Bronchial epithelial cell (primary cell): ENCODE measurements around the gene PRMT3. TPM values are rescaled to one million over a fixed set of nuclear protein-coding genes. Genes with fewer than 3 reads are reported as not detected.

ENCODE experiments used
- DNase-seq: peaks from one replicate; pipeline ENCODE4 v3.0.0-alpha.2; 2010; ENCODE audit warnings: low read depth
- FAIRE-seq: peaks from 2 replicates; lab custom pipeline; 2011; peaks lifted over from hg19 to GRCh38; lab: Jason Lieb, UNC
- H3K27me3 ChIP-seq: 2 replicates; pipeline ENCODE4 v1.5.1; 2011; ENCODE audit warnings: low read length; ENCODE audit not compliant: control insufficient read depth, insufficient read depth
- H3K36me3 ChIP-seq: 2 replicates; pipeline ENCODE4 v1.5.1; 2011; ENCODE audit warnings: low read length; ENCODE audit not compliant: control insufficient read depth, insufficient read depth
- H3K4me3 ChIP-seq: 2 replicates; pipeline ENCODE4 v1.5.1; 2011; ENCODE audit warnings: mild to moderate bottlenecking, low read depth, low read length, control low read depth
- CTCF ChIP-seq: IDR thresholded peaks from 2 replicates; pipeline ENCODE4 v1.5.1; 2011; ENCODE audit warnings: mild to moderate bottlenecking, moderate library complexity, low read length, control low read depth, inconsistent platforms; ENCODE audit not compliant: insufficient read depth, severe bottlenecking
- total RNA-seq: library from RNA; depleted of rRNA; stranded (reverse); fragments of >200 nt; gene quantifications from 2 replicates; pipeline ENCODE4 v1.2.1, GENCODE V29; 2014

The PRMT3 gene
- total RNA-seq, 1 donor from 2014 or later, result 26.9 TPM

- DNase-seq (no peak), FAIRE-seq (no peak)
- no peaks in the 10 kb centered on the region for H3K27me3 ChIP-seq
- TF ChIP-seq CTCF, result no peak
- H3K4me3 ChIP-seq, result no peak overlapping the region
- no peaks in the 10 kb centered on the region for H3K36me3 ChIP-seq
Observed at GRCh38 chr11:20493340-20493739, 105.8 kb downstream of the PRMT3 start.

- H3K27me3 ChIP-seq, result no peaks in the 10 kb centered on the region
- no peaks in the 10 kb centered on the region for H3K36me3 ChIP-seq
- FAIRE-seq (no peak), DNase-seq (no peak)
- no peak for TF ChIP-seq CTCF
- no peak overlapping the region for H3K4me3 ChIP-seq
Observed at GRCh38 chr11:20497124-20497792, 109.7 kb downstream of the PRMT3 start.

- no peak for FAIRE-seq
- no peak for TF ChIP-seq CTCF
- Histone ChIP-seq H3K27me3 (no peaks in the 10 kb centered on the region), H3K4me3 (no peak overlapping the region), H3K36me3 (no peaks in the 10 kb centered on the region)
- no peak for DNase-seq
Observed at GRCh38 chr11:20501252-20501651, 113.7 kb downstream of the PRMT3 start.

GRCh38 chr11:20501971-20502370 is 114.5 kb downstream of the PRMT3 start:
- no peak for FAIRE-seq

GRCh38 chr11:20511982-20512381 is 124.5 kb downstream of the PRMT3 start:
- Histone ChIP-seq H3K36me3 (peaks cover 3% of the 10 kb centered on the region), H3K27me3 (no peaks in the 10 kb centered on the region), H3K4me3 (no peak overlapping the region)
- DNase-seq (no peak), FAIRE-seq (no peak)
- no peak for TF ChIP-seq CTCF

More at GRCh38 chr11:20501971-20502370, 114.5 kb downstream of the PRMT3 start:
- Histone ChIP-seq H3K36me3 (no peaks in the 10 kb centered on the region), H3K4me3 (no peak overlapping the region), H3K27me3 (no peaks in the 10 kb centered on the region)
- no peak for DNase-seq
- TF ChIP-seq CTCF, result no peak

- FAIRE-seq, result no peak
- Histone ChIP-seq H3K27me3 (no peaks in the 10 kb centered on the region), H3K36me3 (peaks cover 3% of the 10 kb centered on the region), H3K4me3 (no peak overlapping the region)
- TF ChIP-seq CTCF, result no peak
- DNase-seq, result no peak
Observed at GRCh38 chr11:20512869-20513268, 125.4 kb downstream of the PRMT3 start.
